Stimulated activated CD8-positive, alpha-beta memory T cell treated with anti-CD3 and anti-CD28 coated beads, Interleukin-15, amount 100 ng/mL, for 4 hours (primary cell): ENCODE results near the gene MROH7.

Experiments
- DNase-seq, 2 donors: peaks; one replicate each; pipeline ENCODE4 v3.0.0-alpha.2; 2020; ENCODE audit warnings: low read depth in 2 of 2

MROH7 gene

DNA sequence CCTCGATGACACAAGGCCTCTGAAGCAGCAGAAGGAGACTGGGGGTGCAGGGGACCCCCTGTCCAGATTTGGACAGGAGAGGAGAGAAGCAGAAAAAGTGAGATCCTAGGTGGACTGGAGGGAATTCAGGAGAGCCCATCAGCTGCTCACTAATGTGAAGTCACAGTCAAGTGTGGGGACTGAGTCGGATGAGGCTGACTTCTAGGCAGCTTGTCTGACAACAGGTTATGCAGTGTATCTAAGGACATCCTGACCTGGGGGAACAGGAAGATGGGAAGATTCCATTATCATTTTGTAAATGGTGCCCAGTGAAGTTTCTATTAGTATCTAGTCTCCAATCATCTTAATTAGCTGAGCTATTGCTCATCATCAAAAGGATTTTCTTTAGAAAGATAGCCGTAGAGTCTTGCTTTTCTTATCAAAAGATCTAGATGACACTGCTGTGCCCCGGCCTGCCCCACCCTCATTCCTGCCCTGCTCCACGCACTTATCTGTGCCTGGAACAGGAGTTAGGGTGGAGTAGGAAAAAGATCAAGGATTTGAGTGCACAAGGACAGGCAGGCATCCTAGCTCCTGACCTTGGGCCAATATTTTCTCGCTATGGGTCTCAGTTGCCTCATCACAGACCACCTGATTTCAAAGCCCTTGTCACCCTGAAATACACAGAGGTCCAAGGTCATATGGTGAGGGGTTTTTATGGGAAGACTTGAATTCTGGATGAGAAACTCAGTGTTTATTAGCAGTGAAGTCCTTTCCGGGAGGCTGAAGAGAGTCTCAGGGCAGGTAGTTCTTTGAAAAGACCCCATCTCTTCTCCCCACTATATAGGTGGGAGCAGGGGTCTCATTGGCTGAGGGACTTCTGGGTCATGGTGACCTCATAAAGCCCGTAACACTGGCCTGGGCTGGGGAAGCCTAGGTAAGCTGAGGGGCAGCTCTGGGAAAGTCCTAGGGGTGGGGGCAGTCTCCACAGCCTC lies at the start of gene MROH7:
MROH7 (plus strand) TSS at position 924 of the 974 bp plus-strand sequence. CDS start 11,141 bp downstream, outside the sequence.
- DNase-seq = no peak

DNA sequence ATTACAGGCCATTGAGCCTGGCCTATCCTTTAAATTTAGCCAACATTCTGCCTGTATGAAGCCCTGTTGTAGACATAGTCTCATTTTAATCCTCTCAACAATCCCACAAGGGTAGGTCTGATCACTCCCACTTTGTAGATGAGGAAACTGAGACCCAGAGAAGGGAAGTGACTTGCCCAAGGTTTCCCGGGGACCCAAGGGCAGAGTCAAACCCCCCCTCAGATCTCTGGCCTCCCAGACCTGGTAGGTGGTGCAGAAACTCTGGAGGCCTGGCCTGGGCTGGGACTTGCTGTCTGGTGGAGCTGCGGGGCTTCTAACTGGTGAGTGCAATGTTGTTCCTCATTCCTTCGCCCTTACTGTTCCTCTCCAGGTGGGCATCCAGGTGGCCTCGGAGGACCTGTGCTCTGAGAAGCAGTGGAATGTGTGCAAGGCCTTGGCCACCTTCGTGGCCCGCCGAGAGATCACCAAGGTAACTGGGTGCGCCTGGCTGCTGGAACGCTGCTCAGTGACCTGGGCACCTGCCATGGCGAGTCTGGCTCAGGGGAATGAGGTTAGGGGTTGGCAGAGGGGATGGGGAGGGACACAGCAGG lies 47.9 kb upstream of the MROH7 start:
- DNase-seq = no peak

DNA sequence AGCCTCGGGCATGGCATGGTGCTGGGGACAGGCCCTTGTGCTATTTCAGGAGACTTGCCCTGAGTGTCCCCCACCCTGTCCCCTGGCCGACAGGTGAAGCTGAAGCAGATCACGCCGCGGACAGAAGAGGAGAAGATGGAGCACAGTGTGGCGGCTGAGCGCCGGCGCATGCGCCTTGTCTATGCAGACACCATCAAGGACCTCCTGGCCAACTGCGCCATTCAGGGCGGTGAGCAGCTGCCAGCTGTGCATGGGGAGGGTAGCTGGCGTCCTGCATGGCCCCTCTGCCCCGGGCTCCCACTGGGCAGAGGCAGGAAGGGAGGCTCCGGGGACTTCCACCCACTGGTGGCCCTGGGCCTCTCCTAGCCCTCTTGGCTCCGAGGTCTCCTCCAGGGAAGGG lies 47.1 kb upstream of the MROH7 start:
- DNase-seq = no peak

DNA sequence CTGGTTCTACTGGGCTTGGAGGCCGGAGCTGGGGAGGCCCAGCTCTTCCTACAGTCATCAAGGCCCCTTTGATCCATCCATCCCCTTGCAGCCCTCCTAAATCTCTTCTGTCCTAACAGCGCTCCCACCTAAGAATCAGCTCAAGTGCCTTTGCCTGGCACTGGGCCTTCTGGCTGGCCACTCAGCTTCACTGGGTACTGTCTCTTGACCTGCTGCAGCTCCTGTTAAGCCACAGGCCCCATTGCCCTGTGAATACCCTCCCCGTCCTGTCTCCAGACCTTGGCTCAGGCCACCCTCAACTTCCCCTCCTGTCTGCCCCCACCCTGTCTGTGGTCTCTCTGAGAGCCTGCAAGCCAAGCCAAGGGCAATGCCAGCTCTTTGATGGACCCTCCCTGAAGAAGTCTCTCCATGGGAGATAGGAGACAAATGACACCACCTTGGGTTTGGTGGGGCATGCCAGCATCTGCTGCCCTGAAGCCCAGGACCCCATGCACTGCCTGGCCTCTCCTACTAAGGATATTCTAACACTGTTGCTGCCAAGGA lies 45.6 kb upstream of the MROH7 start:
- DNase-seq = no peak

DNA sequence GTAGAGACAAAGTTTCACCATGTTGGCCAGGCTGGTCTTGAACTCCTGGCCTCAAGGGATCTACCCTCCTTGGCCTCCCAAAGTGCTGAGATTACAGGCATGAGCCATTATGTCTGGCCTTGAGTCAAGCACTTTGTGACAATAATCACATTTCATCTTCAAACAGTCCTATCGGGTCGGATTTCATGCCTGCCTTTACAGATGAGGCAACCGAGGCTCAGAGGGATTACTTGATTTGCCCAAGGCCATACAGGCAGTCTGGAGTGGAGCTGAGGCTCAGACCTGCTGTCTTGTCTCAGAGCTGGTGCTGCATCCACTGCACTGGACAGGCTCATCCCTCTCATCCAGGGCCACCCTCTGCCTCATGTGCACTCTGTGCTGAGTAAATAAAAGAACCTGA lies 44.8 kb upstream of the MROH7 start:
- no peak for DNase-seq

DNA sequence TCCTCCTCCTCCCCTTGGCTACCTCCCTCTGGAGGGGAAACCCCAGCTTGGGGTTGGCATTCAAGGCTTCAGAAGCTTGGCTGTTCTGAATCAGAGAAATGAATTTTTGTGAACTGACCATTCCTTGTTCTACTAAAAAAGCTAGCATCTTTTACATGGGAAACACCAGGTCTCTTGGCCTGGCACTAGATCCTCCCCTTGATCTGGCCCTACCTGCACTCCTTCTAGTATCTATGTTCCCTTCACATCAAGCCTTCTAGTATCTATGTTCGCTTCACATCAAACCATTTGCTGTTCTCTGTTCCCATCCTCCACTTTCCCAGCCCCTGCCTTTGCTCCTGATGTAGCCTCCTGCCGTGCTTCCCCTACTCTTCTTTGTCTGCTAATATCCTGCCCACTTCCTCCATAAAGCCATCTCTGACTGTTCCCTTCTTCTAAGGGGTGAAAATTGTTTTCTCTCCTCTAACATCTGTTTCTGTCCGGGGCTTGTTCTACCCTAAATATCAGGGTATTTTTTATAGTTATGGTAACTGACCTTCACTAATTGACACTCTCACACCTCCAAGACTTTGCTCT lies 44.0 kb upstream of the MROH7 start:
- DNase-seq = no peak

DNA sequence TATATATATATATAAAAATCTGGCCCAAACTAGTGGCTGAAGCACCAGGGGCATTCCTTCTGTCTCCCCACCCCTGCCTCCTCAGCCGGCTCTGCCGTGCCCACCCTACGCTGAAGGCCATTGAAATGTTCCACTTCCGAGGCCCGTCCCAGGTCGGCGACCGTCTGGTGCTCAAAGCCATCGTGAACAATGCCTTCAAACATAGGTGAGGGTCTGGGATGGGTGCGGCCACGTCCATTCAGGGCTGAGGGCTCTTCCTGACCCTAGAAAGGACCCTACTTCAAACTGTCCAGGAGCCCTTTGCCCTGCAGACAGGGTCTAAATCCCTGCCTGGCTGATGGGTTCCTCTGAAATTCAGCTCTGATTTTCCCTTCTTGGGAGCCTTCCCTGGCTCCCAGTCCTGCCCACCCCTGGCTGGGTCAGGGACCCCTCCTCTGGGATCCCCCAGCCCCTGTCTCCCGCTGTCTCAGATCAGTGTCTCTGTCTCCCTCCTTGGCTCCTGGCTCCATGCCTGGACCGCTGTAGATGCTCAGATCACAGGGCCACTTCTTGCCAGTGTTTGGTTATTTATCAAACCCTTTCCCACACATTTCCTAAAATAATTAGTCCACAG lies 42.3 kb upstream of the MROH7 start:
- no peak for DNase-seq

DNA sequence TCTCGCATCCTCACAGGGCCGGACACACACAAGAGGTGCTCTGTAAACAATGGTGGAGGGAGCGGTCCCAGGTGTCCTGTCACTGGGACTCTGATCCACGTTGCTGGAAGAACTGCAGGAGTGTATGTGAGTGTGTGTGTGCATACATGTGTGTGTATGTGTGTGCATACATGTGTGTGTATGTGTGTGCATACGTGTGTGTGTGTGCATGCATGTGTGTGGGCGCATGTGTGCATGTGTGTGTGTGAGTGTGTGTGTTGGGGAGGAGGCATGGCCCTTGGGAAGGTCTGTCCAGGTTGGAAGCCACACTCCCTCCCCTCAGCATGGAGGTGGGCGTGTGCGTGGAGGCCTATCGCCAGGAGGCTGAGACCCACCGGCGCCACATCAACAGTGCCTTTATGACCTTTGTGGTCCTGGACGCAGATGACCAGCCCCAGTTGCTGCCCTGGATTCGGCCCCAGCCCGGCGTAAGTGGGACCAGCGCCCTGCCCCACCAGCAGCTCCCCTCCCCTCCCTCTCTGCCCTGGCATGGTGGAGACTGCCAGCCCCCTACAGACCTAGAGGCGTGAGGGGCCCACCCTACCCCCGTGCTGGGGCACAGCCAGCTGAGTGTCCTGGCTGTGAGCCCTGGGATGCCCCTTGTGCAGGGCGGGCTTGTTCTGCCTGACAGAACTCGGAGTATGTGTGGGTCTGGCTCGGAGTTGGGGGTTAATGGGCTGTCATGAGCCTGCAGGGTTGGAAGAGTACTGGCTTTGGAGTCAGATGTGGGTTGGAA lies 40.5 kb upstream of the MROH7 start:
- no peak for DNase-seq

DNA sequence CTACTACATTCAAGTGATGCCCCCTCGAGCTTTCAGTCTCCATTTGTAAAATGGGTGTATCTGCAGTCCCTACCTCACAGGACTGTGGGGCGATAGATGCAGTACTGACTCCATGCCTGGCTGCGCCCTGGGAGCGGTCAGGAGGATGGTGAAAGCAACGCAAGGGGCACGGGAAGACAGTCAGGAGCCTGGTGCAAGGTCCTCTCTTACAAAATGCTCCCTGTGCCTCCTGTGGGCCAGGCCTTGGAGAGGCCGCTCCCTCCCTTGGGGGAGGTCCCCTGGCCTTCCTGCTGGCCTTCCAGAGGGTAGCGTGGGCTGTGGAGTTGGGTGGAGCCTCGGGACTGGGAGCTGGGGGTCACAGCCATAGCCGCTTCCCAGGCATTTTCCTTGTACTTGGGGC lies 39.9 kb upstream of the MROH7 start:
- no peak for DNase-seq

DNA sequence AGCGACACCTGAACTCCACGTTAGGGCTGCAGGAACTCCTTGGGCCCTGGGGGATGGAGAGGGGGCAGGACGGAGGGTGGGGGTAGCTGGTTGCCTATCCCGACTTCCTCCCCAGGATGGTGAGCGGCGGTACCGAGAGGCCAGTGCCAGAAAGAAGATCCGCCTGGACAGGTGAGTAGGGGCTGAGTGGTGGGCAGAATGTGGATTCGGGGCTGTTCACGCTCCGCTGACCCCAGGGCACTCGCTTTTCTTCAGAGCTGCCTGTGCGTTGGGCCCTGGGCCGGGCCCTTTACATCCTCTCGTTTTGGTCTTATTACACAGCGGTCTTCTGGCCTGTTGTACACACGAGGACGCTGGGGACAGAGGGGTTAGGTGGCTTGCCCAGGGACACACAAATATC lies 39.0 kb upstream of the MROH7 start:
- no peak for DNase-seq

DNA sequence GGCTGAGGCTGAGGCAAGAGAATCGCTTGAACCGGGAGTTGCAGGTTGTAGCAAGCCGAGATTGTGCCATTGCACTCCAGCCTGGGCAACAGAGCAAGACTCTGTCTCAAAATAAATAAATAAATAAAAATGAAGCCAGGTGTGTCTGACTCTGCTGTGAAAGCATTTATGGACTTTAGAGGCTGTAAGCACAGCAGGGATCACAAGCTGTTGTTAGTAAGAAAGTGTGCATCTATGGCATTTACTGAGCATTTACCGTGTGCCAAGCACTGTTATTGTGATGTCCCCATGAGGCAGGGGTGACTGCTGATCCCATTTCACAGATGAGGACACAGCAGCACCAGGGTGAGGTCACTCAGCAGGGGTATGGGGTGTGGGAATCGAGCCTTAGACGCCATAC lies 38.3 kb upstream of the MROH7 start:
- DNase-seq = no peak

DNA sequence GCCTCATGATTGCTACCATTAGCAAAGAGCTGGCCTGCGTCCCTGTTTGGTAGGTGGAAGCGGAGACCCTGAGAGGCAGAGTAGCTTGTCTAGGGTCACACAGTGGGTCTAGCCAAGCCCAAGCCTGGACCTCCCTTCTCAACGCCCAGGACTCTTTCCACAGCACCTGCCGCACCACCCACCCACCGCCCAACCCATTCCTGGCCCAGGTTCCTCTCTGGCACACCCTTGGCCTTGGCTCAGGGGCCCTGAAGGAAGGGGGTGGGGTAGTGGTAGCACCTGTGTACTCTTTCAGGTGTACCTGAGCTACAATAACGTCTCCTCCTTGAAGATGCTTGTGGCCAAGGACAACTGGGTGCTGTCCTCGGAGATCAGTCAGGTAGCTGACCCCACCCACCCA lies 37.5 kb upstream of the MROH7 start:
- DNase-seq = no peak

DNA sequence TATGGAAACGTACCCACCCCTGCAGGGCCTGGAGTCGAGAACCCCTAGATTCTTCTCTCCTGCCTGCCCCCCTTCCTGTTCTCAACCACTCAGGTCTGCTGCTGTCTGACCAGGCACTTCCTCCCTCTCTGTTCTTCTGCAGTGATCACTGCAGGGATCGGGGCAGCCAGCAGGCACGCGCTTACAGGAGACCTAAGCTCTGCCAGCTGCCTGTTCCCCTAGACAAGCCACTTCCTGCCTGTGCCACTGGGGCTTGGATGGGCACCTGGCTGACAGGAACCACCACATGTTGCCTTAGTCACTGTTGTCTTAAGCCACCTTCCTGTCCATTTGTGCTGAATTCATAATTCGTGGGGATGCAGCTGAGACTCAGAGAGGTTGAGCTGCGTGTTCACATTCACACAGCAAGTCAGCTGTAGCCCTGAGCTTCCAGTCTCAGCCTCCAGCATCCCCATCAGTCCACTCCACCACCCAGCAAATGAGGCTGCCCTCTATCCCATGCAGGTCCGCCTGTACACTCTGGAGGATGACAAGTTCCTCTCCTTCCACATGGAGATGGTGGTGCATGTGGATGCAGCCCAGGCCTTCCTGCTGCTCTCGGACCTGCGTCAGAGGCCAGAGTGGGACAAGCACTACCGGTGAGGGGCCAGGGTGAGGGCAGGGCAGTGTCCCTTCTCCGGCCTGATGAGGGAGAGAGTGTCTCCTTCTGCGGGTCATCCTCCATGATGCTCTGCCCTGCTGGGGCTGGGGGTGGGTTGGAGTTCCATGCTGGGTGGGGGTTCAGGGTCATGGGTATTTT lies 36.8 kb upstream of the MROH7 start:
- no peak for DNase-seq

DNA sequence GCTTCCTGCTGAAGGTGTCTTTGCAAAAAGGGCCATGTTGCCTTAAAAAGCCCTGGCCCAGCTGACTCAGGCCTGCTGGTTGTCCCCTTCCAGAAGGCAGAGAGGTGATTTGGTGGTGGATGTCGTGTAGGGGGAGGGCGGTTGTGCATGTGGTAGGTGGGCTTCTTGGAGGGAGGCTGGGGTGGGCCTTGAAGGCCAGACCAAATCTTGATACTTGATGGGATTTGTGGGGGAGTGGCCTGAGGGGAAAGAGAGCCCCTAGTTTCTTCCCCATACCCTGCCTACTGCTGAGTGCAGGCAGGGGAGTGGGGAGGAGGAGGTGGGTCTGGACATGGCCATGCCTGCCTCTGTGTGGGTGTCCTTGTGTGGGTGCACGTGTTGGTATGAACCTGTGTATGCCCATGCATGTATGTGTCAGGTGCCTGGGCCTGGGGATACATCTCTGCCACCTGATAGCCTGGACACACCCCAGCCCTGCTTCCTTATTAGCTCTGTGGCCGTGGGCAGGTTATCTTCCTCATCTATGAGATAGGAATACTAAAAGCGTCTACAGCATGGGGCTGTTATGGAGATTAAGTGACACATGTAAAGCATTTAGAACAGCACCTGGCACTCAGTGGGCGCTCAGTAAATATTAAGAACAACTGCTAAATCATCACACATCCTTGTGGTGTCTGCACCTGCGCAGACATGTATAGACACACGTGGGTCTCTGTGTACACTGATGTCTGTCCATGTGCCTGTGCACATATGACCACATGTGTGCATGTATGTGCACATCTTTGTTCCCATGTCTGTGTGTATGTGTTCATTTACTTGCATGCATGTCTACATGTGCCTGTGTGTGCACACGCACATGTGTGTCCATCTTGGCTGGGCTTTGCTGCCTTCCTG lies 35.2 kb upstream of the MROH7 start:
- DNase-seq = no peak

DNA sequence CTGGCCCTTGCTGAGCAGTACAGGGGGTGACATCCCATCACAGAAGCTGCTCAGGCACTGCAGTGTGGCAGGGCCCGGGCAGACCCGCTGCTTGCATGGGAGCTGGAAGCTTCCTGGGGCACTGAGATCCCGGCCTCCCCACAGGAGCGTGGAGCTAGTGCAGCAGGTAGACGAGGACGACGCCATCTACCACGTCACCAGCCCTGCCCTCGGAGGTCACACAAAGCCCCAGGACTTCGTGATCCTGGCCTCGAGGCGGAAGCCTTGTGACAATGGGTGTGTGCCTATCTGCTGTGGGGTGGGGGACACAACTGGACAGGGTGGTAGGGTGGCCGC lies 34.6 kb upstream of the MROH7 start:
- no peak for DNase-seq

DNA sequence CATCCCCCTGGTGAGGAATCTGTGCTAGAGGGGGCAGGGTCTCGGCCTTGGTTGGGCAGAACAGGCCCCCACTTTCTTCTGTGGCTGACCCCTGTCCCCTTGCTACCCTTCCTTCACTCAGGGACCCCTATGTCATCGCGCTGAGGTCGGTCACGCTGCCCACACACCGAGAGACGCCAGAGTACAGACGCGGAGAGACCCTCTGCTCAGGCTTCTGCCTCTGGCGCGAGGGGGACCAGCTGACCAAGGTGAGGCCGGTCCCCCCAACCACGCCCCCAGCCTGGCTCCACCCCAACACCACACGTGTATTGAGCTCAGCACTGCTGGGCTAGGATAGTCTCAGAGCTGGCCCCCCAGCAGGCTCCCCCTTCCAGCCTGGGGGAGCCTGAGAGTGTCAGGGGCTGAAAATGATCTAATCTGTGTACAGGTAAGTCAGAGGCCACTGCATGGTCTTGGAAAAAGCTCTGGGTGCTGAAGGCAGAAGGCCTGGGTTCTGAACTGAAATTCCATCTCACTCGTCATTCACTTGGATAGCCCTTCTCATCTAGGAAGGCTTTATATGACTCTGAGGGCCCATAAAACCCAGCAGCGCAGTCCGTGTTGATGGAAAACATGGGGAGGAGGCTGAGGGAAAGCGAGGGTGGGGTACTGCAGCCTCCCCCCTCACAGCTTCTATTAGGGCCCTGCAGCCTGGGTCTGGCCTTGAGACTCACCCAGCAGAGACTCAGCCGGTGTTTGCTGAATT lies 33.6 kb upstream of the MROH7 start:
- DNase-seq = no peak

DNA sequence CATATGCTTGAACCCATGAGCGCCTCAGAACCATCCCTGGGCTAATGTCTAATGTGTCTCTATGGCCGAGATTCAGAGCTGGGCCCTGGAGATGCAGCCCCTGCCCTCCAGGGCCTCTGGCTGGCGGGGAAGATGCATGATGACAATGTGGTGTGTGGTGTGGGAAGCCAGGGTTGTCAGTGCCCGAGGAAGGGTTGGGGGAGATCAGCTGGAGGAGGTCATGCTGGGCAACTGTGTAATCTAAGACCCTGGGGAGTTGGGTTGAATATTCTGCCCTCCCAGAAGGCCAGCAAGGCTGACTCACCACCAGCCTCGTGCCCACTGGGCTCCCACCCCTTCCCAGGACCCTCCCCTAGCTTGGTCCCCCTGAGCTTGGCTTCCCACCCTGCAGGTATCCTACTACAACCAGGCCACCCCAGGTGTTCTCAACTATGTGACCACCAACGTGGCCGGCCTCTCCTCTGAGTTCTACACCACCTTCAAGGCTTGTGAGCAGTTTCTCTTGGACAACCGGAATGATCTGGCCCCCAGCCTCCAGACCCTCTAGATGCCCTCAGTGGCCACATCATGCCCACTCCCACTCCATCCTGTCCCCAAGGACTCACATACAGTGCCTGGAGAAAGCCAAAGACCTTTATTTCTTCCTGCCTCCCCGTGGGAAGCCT lies 32.9 kb upstream of the MROH7 start:
- DNase-seq = no peak

DNA sequence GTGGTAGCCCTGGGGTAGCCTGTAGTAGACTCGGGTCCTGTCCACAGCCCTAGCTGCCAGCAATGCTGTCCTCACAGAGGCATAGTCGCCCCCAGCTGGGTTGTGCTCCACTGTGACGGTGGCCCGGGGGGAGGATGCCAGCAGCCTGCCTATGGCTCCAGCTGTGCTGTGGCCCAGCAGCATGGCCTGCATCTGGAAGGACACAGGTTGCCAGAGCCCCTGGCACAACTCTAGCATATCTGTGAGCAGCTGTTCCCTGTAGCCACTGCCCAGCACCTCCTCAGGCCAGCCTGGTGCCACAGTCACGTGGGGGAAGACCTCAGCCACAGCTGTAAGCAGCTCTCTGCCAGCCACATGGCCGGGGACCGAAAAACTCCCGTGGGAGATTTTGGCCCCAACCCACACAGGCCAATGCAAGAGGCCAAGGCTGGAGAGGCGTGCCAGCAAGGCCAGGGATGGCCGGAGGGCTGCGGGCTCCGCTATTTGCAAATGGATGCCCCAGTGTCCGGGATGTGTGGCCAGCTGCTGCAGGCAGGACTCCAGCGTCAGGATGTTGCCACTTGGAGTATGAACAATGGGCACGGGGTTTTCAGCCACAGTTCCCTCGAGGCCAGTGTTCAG lies 32.2 kb upstream of the MROH7 start:
- DNase-seq = no peak
